Measurements from ENCODE around the gene CSRP1. TPM values are rescaled to one million over a fixed set of nuclear protein-coding genes. Genes with fewer than 3 reads are reported as not detected.

Gene CSRP1
- total RNA-seq, 1 donor from 2014 or later, result 6.2 TPM

- DNase-seq, result no peak
- H3K27ac Mint-ChIP-seq (ENCODE audit: unreplicated experiment), result no peak overlapping the region
- peaks cover 8% of the 10 kb centered on the region for H3K9me3 Mint-ChIP-seq (ENCODE audit: unreplicated experiment)
- peaks cover 7% of the 10 kb centered on the region for H3K27me3 Mint-ChIP-seq (ENCODE audit: unreplicated experiment)
- peaks cover 6% of the 10 kb centered on the region for H3K4me1 Mint-ChIP-seq (ENCODE audit: low read depth, unreplicated experiment)
- TF ChIP-seq, protein P1, sequence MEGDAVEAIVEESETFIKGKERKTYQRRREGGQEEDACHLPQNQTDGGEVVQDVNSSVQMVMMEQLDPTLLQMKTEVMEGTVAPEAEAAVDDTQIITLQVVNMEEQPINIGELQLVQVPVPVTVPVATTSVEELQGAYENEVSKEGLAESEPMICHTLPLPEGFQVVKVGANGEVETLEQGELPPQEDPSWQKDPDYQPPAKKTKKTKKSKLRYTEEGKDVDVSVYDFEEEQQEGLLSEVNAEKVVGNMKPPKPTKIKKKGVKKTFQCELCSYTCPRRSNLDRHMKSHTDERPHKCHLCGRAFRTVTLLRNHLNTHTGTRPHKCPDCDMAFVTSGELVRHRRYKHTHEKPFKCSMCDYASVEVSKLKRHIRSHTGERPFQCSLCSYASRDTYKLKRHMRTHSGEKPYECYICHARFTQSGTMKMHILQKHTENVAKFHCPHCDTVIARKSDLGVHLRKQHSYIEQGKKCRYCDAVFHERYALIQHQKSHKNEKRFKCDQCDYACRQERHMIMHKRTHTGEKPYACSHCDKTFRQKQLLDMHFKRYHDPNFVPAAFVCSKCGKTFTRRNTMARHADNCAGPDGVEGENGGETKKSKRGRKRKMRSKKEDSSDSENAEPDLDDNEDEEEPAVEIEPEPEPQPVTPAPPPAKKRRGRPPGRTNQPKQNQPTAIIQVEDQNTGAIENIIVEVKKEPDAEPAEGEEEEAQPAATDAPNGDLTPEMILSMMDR (IDR thresholded peaks at IDR 0.05; ENCODE audit: partially characterized antibody, unreplicated experiment), result no peak
- H3K36me3 Mint-ChIP-seq (ENCODE audit: unreplicated experiment), result peaks cover 9% of the 10 kb centered on the region
- no peak overlapping the region for H3K4me3 Mint-ChIP-seq (ENCODE audit: unreplicated experiment)
Observed at GRCh38 chr1:201513498-201514243, 6.7 kb upstream of the CSRP1 start.

DNA sequence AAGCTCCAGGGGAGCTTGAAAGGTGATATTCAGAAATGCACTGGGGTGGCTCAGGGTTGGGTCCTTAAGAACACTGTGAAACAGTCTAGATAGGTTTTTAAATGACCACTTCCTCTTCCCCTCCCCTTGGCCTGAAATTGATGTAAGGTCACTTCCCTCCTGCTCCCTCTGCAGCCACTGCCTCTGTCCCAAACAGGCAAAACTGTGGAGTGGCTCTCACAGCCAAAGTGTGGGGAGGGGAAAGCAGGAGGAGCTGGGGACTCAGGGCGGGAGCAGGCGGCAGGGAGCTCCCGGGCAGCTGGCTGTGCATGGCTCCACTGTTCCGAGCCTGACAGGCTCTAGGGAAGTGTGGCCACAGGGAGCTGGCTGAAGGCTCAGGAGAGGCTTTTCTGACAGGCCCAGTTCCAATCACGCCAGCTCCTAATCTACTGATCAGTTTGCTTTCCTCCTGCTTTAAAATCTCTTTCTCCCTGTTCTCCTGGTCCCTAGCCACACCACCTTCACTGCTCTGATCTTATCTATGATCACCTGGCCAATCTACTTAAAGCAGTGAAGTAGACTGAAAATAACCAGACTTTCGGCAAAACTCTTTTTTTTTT, 5.1 kb upstream of the CSRP1 start:
- Mint-ChIP-seq H3K36me3 (ENCODE audit: unreplicated experiment) (peaks cover 9% of the 10 kb centered on the region), H3K9me3 (ENCODE audit: unreplicated experiment) (peaks cover 8% of the 10 kb centered on the region), H3K4me1 (ENCODE audit: low read depth, unreplicated experiment) (peaks cover 6% of the 10 kb centered on the region), H3K4me3 (ENCODE audit: unreplicated experiment) (peak overlapping the region; percentile 19), H3K27ac (ENCODE audit: unreplicated experiment) (no peak overlapping the region), H3K27me3 (ENCODE audit: unreplicated experiment) (peaks cover 11% of the 10 kb centered on the region)
- TF ChIP-seq, protein P1 (IDR thresholded peaks at IDR 0.05; ENCODE audit: partially characterized antibody, unreplicated experiment), result no peak
- DNase-seq, result peak; percentile 62

DNA sequence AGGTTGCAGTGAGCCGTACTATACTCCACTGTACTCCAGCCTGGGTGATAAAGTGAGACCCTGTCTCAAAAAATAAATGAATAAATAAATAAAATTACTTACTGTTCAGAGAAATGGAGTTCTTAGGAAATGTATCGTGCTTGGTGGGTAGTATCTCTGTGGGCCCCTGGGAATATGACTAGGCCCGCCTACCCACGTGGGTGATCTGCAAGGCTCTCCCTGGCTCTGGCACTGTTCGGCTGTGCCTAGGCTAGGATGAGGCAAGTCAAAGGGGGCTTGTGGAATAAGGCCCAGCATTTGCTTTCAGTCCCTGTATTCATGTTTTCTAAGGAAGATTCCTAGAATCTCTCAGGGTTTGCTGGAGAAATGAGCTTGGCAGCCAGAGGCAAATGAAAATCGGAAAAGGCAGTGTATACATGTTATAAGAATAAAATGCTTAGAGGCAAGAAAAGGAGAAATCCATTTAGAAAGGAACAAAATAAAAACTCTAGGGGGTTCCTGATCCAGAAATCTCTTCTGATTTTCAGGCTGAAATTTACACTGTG, 4.5 kb upstream of the CSRP1 start:
- TF ChIP-seq, protein P1 (IDR thresholded peaks at IDR 0.05; ENCODE audit: partially characterized antibody, unreplicated experiment), result no peak
- DNase-seq, result no peak
- no peak overlapping the region for H3K27ac Mint-ChIP-seq (ENCODE audit: unreplicated experiment)
- H3K4me3 Mint-ChIP-seq (ENCODE audit: unreplicated experiment), result peak overlapping the region; percentile 36
- peaks cover 6% of the 10 kb centered on the region for H3K4me1 Mint-ChIP-seq (ENCODE audit: low read depth, unreplicated experiment)
- peaks cover 8% of the 10 kb centered on the region for H3K9me3 Mint-ChIP-seq (ENCODE audit: unreplicated experiment)
- peaks cover 9% of the 10 kb centered on the region for H3K36me3 Mint-ChIP-seq (ENCODE audit: unreplicated experiment)
- H3K27me3 Mint-ChIP-seq (ENCODE audit: unreplicated experiment), result peaks cover 11% of the 10 kb centered on the region

GRCh38 chr1:201510734-201511133, 3.8 kb upstream of the CSRP1 start:
- H3K4me1 Mint-ChIP-seq (ENCODE audit: low read depth, unreplicated experiment), result peaks cover 7% of the 10 kb centered on the region
- no peak for DNase-seq
- TF ChIP-seq, protein P1 (IDR thresholded peaks at IDR 0.05; ENCODE audit: partially characterized antibody, unreplicated experiment), result no peak
- H3K36me3 Mint-ChIP-seq (ENCODE audit: unreplicated experiment), result peaks cover 9% of the 10 kb centered on the region
- peaks cover 11% of the 10 kb centered on the region for H3K27me3 Mint-ChIP-seq (ENCODE audit: unreplicated experiment)
- peaks cover 8% of the 10 kb centered on the region for H3K9me3 Mint-ChIP-seq (ENCODE audit: unreplicated experiment)
- H3K27ac Mint-ChIP-seq (ENCODE audit: unreplicated experiment), result no peak overlapping the region
- no peak overlapping the region for H3K4me3 Mint-ChIP-seq (ENCODE audit: unreplicated experiment)

Data from glutamatergic neuron (in vitro differentiated cells).